ENCODE data around the gene PPIC.

Gene PPIC

DNA sequence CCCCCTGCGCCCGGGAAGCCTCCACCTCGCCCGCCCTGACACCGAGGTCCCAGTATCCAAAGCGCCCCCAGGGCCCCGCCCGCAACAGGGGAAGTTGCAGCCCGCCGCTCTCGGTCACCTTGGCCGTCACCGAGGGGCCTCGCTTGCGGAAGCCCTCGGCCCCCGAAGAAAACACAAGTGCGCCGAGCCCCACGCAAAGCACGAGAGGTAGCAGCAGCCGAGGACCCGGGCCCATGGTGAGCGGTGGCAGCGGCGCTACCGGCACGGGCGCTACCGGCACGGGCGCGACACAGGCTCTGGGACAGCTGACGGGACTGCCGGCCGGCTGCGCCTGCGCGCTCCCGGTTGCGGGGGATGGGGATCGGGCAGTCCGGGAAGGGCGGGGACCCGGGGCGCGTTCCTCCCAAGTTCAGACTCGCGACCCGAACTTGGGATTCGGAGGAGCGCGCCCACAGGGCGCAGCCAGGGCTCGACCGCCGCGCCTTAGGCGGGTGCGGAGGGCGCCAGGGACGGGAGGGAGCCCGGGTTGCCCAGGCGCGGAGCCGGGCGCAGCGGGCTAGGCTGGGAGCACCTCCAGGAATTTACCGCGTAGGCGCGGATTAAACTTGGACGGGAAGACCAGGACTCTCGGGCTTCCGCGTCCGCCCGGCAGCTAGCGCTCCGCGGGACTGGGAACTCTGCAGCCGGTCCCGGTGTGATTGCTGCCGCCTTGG lies at the start of gene PPIC:
Gene PPIC, minus strand, starts transcription at position 335 of the 713 bp plus-strand sequence. Its CDS starts 100 bp downstream, at position 235.
- DNase-seq (ENCODE audit: low read depth in 2 of 2), result no peak

DNA sequence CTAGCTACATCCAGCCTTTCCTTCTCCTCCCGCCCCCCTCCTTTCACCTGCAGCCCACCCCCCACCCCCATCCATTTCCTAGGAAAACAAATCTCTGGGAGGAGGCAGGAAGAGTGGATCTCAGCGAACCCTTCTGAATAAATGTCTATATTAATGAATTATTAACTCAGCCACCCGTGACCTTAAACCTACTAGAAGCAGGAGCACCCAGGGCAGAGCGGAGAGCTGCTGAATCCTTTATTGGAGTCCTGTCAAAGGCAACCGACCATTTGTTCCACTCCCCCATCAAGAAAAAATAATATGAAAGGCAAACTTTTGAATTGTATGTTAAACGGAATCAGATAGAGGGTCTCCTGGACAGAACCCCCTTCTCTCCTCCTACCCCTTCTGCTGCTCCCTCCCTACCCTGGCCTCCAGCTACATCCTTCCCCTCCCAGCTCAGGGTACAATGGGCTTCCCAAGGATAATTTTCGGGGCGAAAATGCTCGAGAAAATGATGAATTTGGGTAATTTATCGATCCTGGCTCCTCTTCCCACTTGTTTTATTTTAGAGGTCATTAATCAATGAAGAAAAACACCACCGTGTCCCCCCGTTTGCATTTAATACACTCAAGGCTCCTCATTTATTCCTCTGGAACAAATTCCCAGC lies 49.2 kb upstream of the PPIC start:
- no peak for DNase-seq (ENCODE audit: low read depth in 2 of 2)

DNA sequence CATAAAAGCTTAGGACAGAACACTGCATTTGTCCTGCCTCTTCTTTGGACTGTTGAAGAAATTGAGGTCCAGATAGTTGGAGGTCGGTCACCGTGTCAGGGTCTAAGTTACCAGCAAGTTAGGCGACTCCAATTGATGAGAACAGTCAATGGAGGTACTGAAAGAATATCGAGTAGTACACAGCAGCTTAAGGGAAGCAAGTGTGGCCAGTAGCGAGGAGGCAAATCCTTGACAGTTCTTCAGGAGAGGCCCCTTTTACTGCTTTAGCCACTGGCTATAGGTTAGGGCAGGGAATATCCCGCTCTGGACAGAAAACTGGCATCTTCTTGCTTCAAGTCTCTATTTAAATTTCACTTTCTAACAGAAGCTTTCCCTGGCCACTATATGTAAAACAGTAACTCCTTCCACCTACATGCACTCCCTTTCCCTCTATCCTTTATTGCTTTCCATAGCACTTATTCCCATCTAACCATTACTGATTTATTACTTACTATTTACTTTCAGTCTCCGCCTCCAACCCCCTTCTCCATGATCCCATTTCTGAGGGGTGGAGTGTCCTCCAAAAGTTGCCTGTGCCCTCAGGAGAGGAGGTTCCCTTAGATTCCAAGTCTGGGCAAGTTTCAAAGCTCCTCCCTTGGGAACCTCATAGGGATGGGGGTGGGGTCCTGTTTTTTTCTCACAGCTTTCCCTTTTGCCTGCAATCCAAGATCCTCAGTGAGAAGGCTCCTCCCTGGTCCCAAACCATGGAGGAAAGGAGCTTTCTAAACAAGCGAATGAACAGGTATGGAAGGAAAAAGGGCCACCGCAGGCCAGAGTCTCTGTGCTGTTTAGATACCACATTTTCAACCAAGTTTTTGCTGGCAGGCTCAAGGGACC lies 48.4 kb upstream of the PPIC start:
- no peak for DNase-seq (ENCODE audit: low read depth in 2 of 2)

DNA sequence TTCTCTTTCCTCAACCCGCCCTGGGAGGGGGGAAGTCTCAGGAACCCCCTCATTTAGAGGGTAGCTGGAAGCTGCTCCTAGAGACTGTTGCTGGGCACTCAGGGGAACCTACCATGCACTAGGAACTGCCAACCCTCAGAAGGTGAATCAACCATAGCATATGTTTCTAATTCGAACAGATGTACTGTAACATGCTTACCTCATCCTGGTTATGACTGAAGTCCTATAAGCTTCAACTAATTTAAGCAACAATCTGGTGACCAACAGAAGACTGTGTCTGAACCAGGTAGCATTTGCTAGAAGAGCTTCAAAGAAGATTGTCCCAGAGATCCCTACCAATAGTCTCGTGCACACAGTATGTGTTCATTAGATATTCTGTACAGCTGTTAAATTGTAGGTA lies 46.8 kb upstream of the PPIC start:
- no peak for DNase-seq (ENCODE audit: low read depth in 2 of 2)

DNA sequence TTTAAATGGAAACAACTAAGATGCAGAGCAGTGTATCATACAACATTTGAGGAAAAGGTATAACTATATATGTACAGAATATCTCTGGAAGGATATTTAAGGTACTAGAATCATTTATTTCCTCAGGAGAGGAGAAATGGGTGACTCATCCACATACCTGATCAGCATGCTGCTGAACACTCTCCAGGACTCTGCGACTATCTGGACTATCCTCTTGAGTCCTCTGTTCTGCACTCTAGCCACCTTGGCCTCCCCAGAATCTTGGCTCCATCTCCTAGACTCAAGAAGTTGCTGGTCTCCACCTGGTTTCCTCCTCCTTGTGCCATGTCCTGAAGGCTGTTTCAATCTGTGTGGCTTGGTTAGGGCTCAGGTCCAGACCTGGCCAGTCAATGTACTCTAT lies 43.7 kb upstream of the PPIC start:
- no peak for DNase-seq (ENCODE audit: low read depth in 2 of 2)

DNA sequence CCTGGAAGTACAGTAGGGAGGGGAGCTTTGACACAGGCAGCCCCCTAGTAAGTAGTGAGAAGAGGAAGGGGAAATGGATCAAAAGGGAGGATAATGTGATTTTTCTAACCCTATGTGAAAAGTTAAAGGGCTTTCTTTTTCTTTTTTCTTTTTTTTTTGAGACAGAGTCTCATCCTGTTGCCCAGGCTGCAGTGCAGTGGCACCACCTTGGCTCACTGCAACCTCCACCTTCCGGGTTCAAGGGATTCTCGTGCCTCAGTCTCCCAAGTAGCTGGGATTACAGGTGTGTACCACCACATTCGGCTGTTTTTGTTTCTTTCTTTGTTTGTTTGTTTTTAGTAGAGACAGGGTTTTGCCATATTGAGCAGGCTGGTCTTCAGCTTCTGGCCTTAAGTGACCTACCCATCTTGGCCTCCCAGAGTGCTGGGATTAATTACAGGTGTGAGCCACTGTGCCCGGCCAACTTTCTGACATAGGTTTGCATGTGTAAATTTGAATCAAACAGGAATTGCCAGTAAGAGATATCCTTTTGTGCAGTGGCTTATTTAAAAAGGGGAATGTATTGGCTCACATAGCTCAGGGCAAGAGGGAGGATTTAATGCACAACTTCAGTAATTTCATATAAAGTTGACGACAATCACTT lies 39.1 kb upstream of the PPIC start:
- DNase-seq (ENCODE audit: low read depth in 2 of 2), result no peak

DNA sequence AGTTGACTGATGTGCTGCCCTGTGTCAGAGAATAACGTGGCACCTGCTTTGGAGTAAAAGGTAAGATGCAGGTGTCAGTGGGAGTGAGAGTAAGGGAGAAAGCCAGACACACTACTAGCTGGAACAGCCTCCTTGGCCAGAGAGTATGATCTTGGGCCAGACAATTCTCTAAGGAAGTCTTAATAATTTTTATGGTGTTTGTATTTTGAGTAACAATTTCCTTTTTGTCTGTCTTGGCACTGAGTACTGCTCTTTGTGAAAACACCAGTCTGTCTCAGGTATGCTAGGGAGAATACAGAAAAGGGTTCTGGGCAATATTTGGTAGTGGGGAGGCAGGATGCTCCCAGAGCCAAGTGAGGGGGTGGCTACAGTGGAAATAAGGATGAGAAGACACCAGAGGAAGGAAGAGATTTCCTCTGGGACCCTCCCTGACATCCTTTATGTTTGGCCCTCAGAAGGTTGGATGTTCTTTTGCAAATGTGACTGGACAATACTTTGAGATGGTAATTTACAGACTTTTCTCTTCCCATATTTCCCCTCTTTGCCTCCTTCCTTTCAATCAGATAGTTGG lies 31.9 kb upstream of the PPIC start:
- DNase-seq (ENCODE audit: low read depth in 2 of 2), result no peak

DNA sequence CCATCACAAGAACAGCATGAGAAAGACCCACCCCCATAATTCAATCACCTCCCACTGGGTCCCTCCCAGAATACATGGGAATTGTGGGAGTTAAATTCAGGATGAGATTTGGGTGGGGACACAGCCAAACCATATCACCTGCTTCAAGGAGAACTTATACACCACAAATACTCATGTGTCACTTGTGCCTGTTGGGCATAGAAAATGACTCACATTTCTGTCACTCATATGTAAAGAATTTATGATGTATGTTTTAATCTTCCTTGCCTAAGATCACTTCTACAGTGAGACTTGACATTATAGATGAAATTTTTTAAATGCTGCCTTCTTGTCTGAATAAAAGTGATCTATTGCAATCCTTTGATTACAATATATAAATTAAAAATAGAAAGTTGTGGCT lies 29.5 kb upstream of the PPIC start:
- DNase-seq (ENCODE audit: low read depth in 2 of 2), result no peak

DNA sequence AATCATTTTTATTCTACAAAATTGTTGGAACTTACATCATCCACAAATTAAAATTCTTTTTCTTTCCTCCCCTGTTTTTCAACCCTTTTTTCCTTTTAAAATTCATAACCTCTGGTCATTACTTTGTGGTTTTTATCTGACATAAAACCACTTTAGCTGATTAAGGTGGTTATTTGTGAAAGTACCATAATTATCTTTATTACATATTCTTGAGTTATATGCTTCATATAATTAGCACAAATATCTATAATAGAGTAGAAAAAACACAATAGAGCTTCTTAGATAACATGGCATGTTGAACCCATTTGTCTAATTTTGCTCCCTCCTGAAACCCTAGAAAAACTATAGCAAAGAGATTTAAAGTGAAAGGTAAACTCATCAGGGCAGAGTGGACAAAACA lies 22.9 kb upstream of the PPIC start:
- no peak for DNase-seq (ENCODE audit: low read depth in 2 of 2)

DNA sequence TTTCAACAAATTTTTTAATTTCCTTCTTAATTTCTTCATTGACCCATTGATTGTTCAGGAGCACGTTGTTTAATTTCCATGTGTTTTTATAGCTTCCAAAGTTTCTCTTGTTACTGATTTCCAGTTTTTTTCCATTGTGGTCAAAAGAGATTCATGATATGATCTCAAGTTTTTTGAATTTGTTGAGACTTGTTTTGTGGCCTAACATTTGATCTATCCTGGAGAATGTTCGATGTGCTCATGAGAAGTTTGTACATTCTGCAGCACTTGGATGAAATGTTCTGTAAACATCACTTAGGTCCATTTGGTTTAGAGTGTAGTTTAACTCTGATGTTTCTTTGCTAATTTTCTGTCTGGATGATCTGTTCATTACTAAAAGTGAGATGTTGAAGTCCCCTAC lies 14.7 kb upstream of the PPIC start:
- no peak for DNase-seq (ENCODE audit: low read depth in 2 of 2)

DNA sequence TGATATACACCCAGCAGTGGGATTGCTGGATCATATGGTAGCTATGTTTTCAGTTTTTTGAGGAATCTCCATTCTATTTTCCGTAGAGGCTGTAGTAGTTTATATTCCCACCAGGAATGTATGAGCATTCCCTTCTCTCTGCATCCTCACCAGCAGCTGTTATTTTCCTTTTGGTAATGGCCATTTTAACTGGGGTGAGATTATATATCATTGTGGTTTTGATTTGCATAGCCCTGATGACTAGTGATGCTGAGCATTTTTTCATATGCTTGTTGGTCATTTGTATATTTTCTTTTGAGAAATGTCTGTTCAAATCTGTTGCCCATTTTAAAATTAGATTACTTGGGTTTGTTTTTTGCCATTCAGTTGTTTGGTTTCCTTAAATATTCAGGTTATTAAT lies 11.2 kb upstream of the PPIC start:
- no peak for DNase-seq (ENCODE audit: low read depth in 2 of 2)

DNA sequence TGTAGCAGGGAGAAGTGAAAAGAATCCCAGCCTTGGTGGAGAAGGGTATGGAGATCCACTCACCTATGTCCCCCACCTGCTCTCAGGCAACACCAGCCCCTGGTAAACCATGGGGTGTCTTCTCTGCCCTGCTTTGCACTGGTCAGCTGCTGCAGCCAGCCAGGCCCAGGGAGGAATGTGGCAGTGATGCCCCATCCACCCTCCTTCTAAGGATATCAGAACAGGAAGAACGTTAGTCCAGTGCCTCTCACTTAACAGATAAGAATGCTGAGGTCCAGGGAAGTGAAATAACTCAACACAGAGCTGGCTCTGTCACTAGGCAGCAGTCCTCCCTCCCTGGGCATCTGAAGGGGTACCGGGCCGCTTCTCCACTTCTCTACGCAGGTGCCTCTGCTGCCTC lies 9.7 kb upstream of the PPIC start:
- DNase-seq (ENCODE audit: low read depth in 2 of 2), result no peak

DNA sequence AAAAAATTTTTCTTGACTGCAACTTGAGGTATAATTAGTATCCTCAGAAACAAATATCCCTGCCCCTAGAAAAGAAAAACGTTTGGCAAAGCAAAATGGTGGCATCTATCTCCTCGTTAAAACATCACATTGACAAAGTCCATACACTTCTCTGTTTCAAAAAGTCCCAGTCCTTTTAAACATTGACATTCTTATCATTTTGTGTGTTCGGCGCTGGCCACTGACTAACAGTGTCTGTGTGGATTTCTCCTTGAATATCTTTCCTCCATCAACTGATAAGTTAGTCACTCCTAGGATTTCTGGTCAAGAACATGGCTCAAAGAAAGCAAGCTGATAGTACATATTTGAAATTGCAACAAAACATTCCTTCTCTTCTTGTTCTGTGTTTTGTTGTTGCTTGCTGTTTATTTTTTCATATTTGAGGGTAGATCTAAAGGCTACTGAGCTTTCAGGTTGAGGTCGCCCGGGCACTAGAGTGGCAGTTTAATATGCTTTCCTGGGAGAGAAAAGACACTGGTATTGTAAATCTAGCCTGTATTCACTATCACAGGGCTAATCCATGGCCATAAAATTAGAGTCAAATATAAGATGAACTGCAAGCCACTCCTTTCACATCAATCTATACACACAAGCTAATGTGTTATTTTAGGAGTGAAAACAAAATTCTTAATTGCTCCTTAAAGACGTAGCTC lies 8.5 kb upstream of the PPIC start:
- DNase-seq (ENCODE audit: low read depth in 2 of 2), result no peak

DNA sequence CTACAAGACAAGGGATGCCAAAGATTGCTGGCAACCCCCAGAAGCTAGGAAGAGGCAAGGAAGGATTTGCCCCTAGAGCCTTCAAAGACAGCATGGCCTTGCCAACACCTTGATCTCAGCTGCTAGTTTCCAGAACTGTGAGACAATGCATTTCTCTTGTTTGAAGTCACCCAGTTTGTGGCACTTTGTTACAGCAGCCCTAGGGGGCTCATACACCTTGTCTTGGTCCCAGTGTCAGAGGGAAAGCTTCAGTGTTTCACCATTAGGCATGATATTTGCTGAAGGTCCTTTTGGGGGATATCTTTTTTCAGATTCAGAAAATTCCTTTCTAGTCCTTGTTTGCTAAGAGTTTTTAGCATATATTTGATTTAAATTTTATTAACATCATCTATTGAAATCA lies 3.1 kb upstream of the PPIC start:
- no peak for DNase-seq (ENCODE audit: low read depth in 2 of 2)

DNA sequence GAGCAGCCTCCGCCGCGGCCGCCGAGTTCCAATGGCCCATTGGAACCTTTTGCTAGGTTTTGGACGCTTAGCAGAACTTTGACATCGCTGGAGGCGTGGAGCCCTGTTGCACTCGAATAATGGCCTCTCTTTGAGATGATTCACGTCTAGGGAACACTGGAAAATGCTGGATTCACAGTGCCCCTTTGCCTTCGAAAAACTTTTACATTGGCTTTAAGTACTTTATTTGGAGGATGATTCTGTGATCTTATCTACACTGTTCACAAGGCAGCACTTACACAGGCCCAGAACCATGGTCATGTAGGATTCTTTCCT lies 536 bp upstream of the PPIC start:
- DNase-seq (ENCODE audit: low read depth in 2 of 2), result no peak

DNA sequence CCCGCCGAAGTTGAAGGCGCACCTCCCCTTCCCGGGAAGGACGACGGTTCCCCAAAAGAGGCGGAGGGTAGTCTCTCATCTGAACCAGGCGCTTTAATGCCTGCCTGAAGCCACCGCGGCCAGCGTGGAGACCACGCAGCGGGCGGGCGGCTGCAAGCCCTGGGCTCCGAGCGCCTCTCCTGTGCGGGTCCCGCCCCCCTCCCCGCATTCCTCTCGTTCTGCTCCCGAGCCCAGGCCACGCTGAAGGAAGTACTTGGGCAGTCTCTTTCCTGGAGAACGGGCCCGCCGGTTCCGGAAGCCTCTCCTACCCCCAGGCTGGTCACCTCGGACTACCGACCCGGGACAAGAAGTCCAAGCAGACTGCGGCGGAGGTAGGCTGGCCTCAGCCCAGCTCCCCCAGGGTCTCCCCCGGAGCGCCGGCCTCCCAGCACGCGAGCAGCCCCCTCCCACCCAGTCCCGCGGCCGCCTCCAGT lies 571 bp downstream of the PPIC start:
- no peak for DNase-seq (ENCODE audit: low read depth in 2 of 2)

DNA sequence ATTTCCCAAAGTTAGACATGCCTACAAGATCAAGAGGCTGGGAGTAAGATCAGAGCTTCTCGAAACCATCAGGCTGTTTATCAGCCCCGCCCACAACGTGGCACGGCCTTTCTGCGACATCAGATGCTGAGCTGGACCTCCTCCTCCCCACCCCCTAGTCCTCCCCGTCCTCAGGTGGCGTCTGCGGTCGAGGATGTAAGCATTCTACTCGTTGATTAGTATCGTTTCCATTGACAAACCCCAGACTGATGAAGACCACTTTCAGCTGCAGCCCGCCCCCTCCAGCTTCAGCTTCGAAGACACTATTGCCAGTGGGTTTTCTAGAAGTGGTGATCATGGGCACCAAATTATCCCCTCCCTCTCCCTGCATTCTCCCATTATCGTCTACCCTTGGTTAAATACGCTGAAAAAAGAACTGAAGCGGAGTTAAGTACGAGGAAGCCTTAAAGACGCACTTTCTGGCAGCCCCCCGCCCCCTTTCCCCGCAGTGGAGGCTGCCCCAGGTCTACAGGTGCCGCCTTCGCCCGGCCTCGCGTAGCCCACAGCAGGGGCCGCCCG lies 1.1 kb downstream of the PPIC start:
- DNase-seq (ENCODE audit: low read depth in 2 of 2), result no peak

DNA sequence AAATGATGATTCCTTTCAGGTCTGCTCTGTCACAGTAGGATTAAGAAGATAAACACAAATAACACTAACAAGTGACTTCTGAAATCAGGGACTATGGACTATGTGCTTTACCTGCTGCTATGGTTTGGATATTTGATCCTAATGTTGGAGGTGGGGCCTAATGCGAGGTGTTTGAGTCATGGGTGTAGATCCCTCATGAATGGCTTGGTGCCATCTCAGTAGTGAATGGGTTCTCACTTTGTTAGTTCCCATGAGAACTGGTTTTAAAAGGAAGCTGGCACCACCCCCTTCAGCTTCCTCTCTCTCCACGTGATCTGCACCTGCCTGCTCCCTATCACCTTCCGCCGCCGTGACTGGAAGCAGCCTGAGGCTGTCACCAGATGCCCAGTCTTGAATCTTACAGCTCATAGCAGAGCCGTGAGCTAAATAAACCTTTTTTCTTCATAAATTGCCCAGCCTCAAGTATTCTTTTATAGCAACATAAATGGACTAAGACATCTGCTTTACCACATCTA lies 3.3 kb downstream of the PPIC start:
- no peak for DNase-seq (ENCODE audit: low read depth in 2 of 2)

DNA sequence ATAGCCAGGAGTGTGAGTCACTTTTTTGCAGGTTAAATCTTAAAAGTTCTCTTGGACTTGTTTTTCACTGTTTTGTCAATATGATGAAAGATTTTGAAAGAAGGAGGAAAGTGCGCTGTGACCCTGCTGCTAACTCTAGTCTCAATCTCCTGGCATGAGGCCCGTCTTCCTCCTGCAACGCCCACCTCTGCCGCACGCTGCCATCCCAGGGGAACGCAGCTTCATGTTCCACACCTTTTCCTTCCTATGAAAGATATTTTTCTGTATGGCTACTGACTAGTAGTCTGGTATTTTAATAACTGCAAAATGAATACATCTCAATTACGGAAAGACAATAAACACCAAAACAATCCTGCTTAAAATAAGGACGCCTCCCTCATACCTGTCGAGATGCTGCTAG lies 8.3 kb downstream of the PPIC start:
- DNase-seq (ENCODE audit: low read depth in 2 of 2), result no peak

DNA sequence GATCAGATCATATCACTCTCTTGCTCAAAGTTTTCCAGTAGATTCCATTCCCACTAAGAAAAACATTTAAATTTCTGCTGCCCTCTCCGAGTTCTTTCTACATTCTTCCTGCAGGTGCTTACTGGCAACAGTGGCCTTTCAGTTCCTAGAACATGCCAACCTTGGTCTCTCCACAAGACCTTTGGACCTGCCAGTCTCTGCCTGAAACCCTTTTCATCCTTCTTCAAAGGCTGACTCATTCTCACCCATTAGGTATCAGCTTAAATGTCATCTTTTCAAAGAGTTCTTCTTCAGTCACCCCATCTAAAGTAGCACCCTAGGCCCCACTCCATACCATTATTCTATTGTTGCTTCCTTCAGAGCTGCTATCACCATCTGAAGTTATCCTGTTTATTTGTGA lies 21.8 kb downstream of the PPIC start:
- DNase-seq (ENCODE audit: low read depth in 2 of 2), result no peak

DNA sequence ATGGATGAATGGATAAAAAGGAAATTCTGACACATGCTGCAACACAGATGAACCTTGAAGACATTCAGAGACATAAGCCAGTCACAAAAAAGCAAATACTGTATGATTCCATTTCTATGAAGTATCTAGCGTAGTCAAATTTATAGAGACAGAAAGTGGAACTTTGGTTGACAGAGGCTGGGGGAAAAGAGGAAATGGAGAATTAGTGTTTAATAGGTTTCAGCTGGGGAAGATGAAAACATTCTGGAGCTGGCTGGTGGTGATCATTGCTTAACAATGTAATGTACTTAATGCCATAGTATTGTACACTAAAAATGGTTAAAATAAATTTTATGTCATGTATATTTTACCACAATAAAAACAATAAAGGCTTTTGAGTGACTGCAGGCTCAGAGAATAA lies 24.2 kb downstream of the PPIC start:
- no peak for DNase-seq (ENCODE audit: low read depth in 2 of 2)

All from activated CD8-positive, alpha-beta memory T cell treated with anti-CD3 and anti-CD28 coated beads for 4 hours (primary cell).